B cell (primary cell): Measurements from ENCODE around the gene CADPS. TPM values are rescaled to one million over a fixed set of nuclear protein-coding genes. Genes with fewer than 3 reads are reported as not detected.

Experiments used
- ATAC-seq: fragments of 200-7000 bp; cut with Tn5 transposase; one replicate; pipeline ENCODE4 v1.10.0; 2021; ENCODE audit warnings: low read depth, mild to moderate bottlenecking, moderate number of reproducible peaks, moderate library complexity
- CTCF ChIA-PET: fragments of 350-600 bp; sonication (Branson Sonifier 250); formaldehyde crosslinking; loops from one replicate; lab custom pipeline; 2021; ENCODE audit warnings: antibody characterized with exemption, inconsistent platforms; lab: Charles Lee
- POLR2A ChIA-PET: fragments of 350-600 bp; sonication (Branson Sonifier 250); formaldehyde crosslinking; loops from one replicate; lab custom pipeline; 2021; ENCODE audit warnings: antibody characterized with exemption; lab: Charles Lee
- DNase-seq: peaks from one replicate; pipeline ENCODE4 v3.0.0; 2013
- H2AFZ ChIP-seq: 2 replicates; pipeline ENCODE4 v1.6.1; 2012; ENCODE audit warnings: mild to moderate bottlenecking, low read depth, low read length; ENCODE audit not compliant: insufficient read depth, poor library complexity, severe bottlenecking
- H3K27ac ChIP-seq, 2 donors: 1 replicate in 1 of 2; 2 replicates in 1 of 2; pipeline ENCODE4 v1.5.1; 2012 to 2013; ENCODE audit warnings: low read length in 2 of 2, mild to moderate bottlenecking in 2 of 2, moderate library complexity in 1 of 2
- H3K27me3 ChIP-seq, 4 experiments: fragments of 200-600 bp in 1 of 4; sonication (generic) in 1 of 4; replicated peaks in 1 of 4; 1 replicate in 2 of 4; 2 replicates in 2 of 4; pipeline versions ENCODE4 v1.6.1 to v1.7.0; 2013 to 2016; ENCODE audit warnings: low read length in 3 of 4, mild to moderate bottlenecking in 2 of 4, mixed read lengths in 1 of 4, moderate library complexity in 1 of 4; ENCODE audit not compliant: insufficient read depth in 4 of 4, control insufficient read depth in 3 of 4; ENCODE audit errors: control extremely low read depth in 1 of 4
- H3K36me3 ChIP-seq, 2 experiments: replicated peaks in 1 of 2; 1 replicate in 1 of 2; 2 replicates in 1 of 2; pipeline versions ENCODE4 v1.6.1 to v1.7.1; 2013; ENCODE audit warnings: low read length in 1 of 2; ENCODE audit not compliant: insufficient read depth in 2 of 2, control insufficient read depth in 1 of 2; ENCODE audit errors: control extremely low read depth in 1 of 2, extremely low read depth in 1 of 2
- H3K4me1 ChIP-seq, 2 donors: fragments of 200-600 bp in 1 of 2; sonication (generic) in 1 of 2; 1 replicate in 1 of 2; 2 replicates in 1 of 2; pipeline versions ENCODE4 v1.5.1 to v1.6.1; 2013 to 2017; ENCODE audit warnings: low read length in 2 of 2; ENCODE audit not compliant: control insufficient read depth in 2 of 2, insufficient read depth in 2 of 2
- H3K4me2 ChIP-seq: replicated peaks from 2 replicates; pipeline ENCODE3; 2012; ENCODE audit warnings: mild to moderate bottlenecking, low read depth, low read length; ENCODE audit not compliant: poor library complexity, severe bottlenecking
- H3K4me3 ChIP-seq, 5 experiments: fragments of 200-600 bp in 1 of 5; sonication (generic) in 1 of 5; 1 replicate in 3 of 5; 2 replicates in 2 of 5; pipeline versions ENCODE4 v1.5.1 to v1.7.0; 2011 to 2016; ENCODE audit warnings: low read length in 4 of 5, mild to moderate bottlenecking in 4 of 5, low read depth in 2 of 5, control low read depth in 1 of 5, moderate library complexity in 1 of 5; ENCODE audit not compliant: insufficient read depth in 1 of 5; ENCODE audit errors: control extremely low read depth in 1 of 5, extremely low read depth in 1 of 5
- H3K79me2 ChIP-seq: fragments of 200-600 bp; sonication (generic); one replicate; pipeline ENCODE4 v1.6.0; 2016; ENCODE audit warnings: low read length; ENCODE audit not compliant: control insufficient read depth, insufficient read depth
- H3K9ac ChIP-seq: fragments of 200-600 bp; sonication (generic); 2 replicates; pipeline ENCODE4 v1.6.1; 2017; ENCODE audit warnings: mild to moderate bottlenecking, low read length, moderate library complexity
- H3K9me3 ChIP-seq, 3 donors: one replicate each; pipeline versions ENCODE4 v1.6.1 to v1.7.1; 2013; ENCODE audit warnings: low read length in 2 of 3; ENCODE audit not compliant: control insufficient read depth in 2 of 3, insufficient read depth in 1 of 3; ENCODE audit errors: control extremely low read depth in 1 of 3
- H4K20me1 ChIP-seq: 2 replicates; pipeline ENCODE4 v1.6.0; 2012; ENCODE audit warnings: mild to moderate bottlenecking, low read length; ENCODE audit not compliant: insufficient read depth, control insufficient read depth, poor library complexity, severe bottlenecking
- H3K27ac Mint-ChIP-seq: one replicate; pipeline ENCODE4 v1.8.0; 2021; ENCODE audit warnings: mixed read lengths
- H3K27me3 Mint-ChIP-seq: one replicate; pipeline ENCODE4 v1.8.0; 2021; ENCODE audit warnings: mixed read lengths
- H3K4me1 Mint-ChIP-seq: one replicate; pipeline ENCODE4 v1.8.0; 2021; ENCODE audit warnings: mixed read lengths
- H3K4me3 Mint-ChIP-seq: one replicate; pipeline ENCODE4 v1.8.0; 2021; ENCODE audit warnings: mixed read lengths
- H3K9me3 Mint-ChIP-seq: one replicate; pipeline ENCODE4 v1.8.0; 2022; ENCODE audit warnings: mixed read lengths; ENCODE audit not compliant: insufficient read depth
- CTCF ChIP-seq: fragments of 200-600 bp; IDR thresholded peaks from one replicate; pipeline ENCODE4 v1.8.0; 2022; ENCODE audit warnings: antibody characterized with exemption, mild to moderate bottlenecking
- EZH2 ChIP-seq: IDR thresholded peaks from 2 replicates; pipeline ENCODE4 v1.6.1; 2012; ENCODE audit warnings: borderline replicate concordance, low read depth, mild to moderate bottlenecking, moderate library complexity, low read length; ENCODE audit not compliant: insufficient read depth, poor library complexity, severe bottlenecking
- WGBS: methylation state at CpG from one replicate; pipeline ENCODE4 v1.1.5; 2013; ENCODE audit warnings: missing lambda C conversion rate; ENCODE audit not compliant: insufficient coverage; 5-methylcytosine and 5-hydroxymethylcytosine counted together
- intact Hi-C: fragments of 100-400 bp; cut with micrococcal nuclease; formaldehyde crosslinking; loops from one replicate; pipeline ENCODE4 v1.10.0; 2022
- polyA plus RNA-seq: library from polyadenylated mRNA; depleted of rRNA; stranded (reverse); fragments of >200 nt; gene quantifications from 2 replicates; pipeline ENCODE4 v1.2.3, GENCODE V29; 2012
- total RNA-seq, 2 donors: library from RNA; stranded (reverse); fragments of 120-200 nt in 1 of 2; gene quantifications; 1 replicate in 1 of 2; 2 replicates in 1 of 2; pipeline versions ENCODE4 v1.2.3 to v1.2.4, GENCODE V29; 2013 to 2022

The CADPS gene
- total and polyA plus RNA-seq, 2 donors (not counting 1 experiment from before 2014, with no cell fraction given): 0.16 to 0.22 TPM

- Histone ChIP-seq H3K4me3 (no peak overlapping the region), H3K9me3 (no peaks in the 10 kb centered on the region), H3K4me1 (no peaks in the 10 kb centered on the region), H4K20me1 (no peaks in the 10 kb centered on the region), H3K79me2 (no peaks in the 10 kb centered on the region), H3K27me3 (no peaks in the 10 kb centered on the region), H3K27ac (no peak overlapping the region), H3K9ac (no peak overlapping the region), H3K4me2 (no peak overlapping the region), H3K36me3 (no peaks in the 10 kb centered on the region), H2AFZ (no peak overlapping the region)
- Mint-ChIP-seq H3K4me1 (no peaks in the 10 kb centered on the region), H3K27ac (no peak overlapping the region), H3K4me3 (no peak overlapping the region), H3K9me3 (peaks cover 3% of the 10 kb centered on the region), H3K27me3 (no peaks in the 10 kb centered on the region)
- intact Hi-C loops: no loop called here
- ATAC-seq (no peak), DNase-seq (no peak)
- POLR2A ChIA-PET: no interaction called here
- CTCF ChIA-PET: no interaction called here
- TF ChIP-seq CTCF: no peak
- no peak for TF ChIP-seq EZH2
- WGBS: 67% methylated on average over 2 of the region's 4 CpGs
These were observed 347.7 kb downstream of the CADPS start for GRCh38 chr3:62527474-62527873.

GRCh38 chr3:62525281-62525680 is 349.9 kb downstream of the CADPS start:
- no peaks in the 10 kb centered on the region for H3K36me3 ChIP-seq
- no peaks in the 10 kb centered on the region for H3K27me3 Mint-ChIP-seq
- intact Hi-C loops: no loop called here
- no peak overlapping the region for H3K4me3 Mint-ChIP-seq
- H2AFZ ChIP-seq: no peak overlapping the region
- H3K79me2 ChIP-seq: no peaks in the 10 kb centered on the region
- POLR2A ChIA-PET: no interaction called here
- 83% methylated on average over 1 of the region's 3 CpGs for WGBS
- no peak overlapping the region for H3K27ac ChIP-seq
- CTCF ChIA-PET: no interaction called here
- no peak for DNase-seq
- no peak overlapping the region for H3K9ac ChIP-seq
- TF ChIP-seq CTCF (no peak), EZH2 (no peak)
- ATAC-seq: no peak
- no peaks in the 10 kb centered on the region for H3K4me1 ChIP-seq
- no peaks in the 10 kb centered on the region for H3K27me3 ChIP-seq
- no peak overlapping the region for H3K4me3 ChIP-seq
- H3K9me3 Mint-ChIP-seq: peaks cover 3% of the 10 kb centered on the region
- no peaks in the 10 kb centered on the region for H3K9me3 ChIP-seq
- no peaks in the 10 kb centered on the region for H3K4me1 Mint-ChIP-seq
- H4K20me1 ChIP-seq: no peaks in the 10 kb centered on the region
- no peak overlapping the region for H3K27ac Mint-ChIP-seq
- H3K4me2 ChIP-seq: no peak overlapping the region
